EL (cell line): ENCODE measurements around the gene ACSL1.
"Not testable (repeated sequence)": the region's sequence is repeated elsewhere in the genome, so short reads cannot be mapped to it uniquely, and the experiment has no call there.

Source experiments
- DNase-seq: peaks from one replicate; pipeline ENCODE4 v3.0.0-alpha.2; 2016

ACSL1 gene

GRCh38 chr4:184825896-184826690 lies at the start of gene ACSL1:
TSS of gene ACSL1 (minus strand) at chr4:184825968. CDS start at chr4:184803514, 22,454 bp downstream.
- peak; percentile 62 for DNase-seq

- no peak for DNase-seq
Observed at GRCh38 chr4:184873054-184873453, 47.3 kb upstream of the ACSL1 start.

- DNase-seq: no peak
Observed at GRCh38 chr4:184870718-184871117, 45.0 kb upstream of the ACSL1 start.

- DNase-seq: no peak
Observed at GRCh38 chr4:184868623-184869022, 42.9 kb upstream of the ACSL1 start.

GRCh38 chr4:184863916-184864315 lies 38.1 kb upstream of the ACSL1 start:
- no peak for DNase-seq

- no peak for DNase-seq
Observed at GRCh38 chr4:184861047-184861446, 35.3 kb upstream of the ACSL1 start.

- no peak for DNase-seq
Observed at GRCh38 chr4:184860018-184860779, 34.4 kb upstream of the ACSL1 start.

GRCh38 chr4:184857441-184858121 lies 31.8 kb upstream of the ACSL1 start:
- no peak for DNase-seq

GRCh38 chr4:184856277-184856609 lies 30.5 kb upstream of the ACSL1 start:
- DNase-seq: no peak

- DNase-seq: no peak
Observed at GRCh38 chr4:184854673-184855072, 28.9 kb upstream of the ACSL1 start.

- no peak for DNase-seq
Observed at GRCh38 chr4:184853436-184853835, 27.7 kb upstream of the ACSL1 start.

- no peak for DNase-seq
Observed at GRCh38 chr4:184851886-184852285, 26.1 kb upstream of the ACSL1 start.

GRCh38 chr4:184851200-184851541 lies 25.4 kb upstream of the ACSL1 start:
- no peak for DNase-seq

- no peak for DNase-seq
Observed at GRCh38 chr4:184850431-184851199, 24.8 kb upstream of the ACSL1 start.

- DNase-seq: no peak
Observed at GRCh38 chr4:184850018-184850417, 24.2 kb upstream of the ACSL1 start.

GRCh38 chr4:184849185-184849584 lies 23.4 kb upstream of the ACSL1 start:
- no peak for DNase-seq

- no peak for DNase-seq
Observed at GRCh38 chr4:184848510-184848909, 22.7 kb upstream of the ACSL1 start.

GRCh38 chr4:184846531-184846930 lies 20.8 kb upstream of the ACSL1 start:
- DNase-seq: no peak

GRCh38 chr4:184845367-184846021 lies 19.7 kb upstream of the ACSL1 start:
- DNase-seq: peak; percentile 29

- DNase-seq: no peak
Observed at GRCh38 chr4:184844742-184845141, 19.0 kb upstream of the ACSL1 start.

GRCh38 chr4:184843984-184844554 lies 18.3 kb upstream of the ACSL1 start:
- DNase-seq: no peak

- DNase-seq: not testable (repeated sequence)
Observed at GRCh38 chr4:184839075-184839399, 13.3 kb upstream of the ACSL1 start.
